Adrenal gland (tissue), 12 donors: ENCODE results near the gene CSH1. TPM values are rescaled to one million over a fixed set of nuclear protein-coding genes. Genes with fewer than 3 reads are reported as not detected.

ENCODE experiments used
- DNase-seq, 7 donors: peaks; one replicate each; pipeline ENCODE4 v3.0.0-alpha.2; 2019 to 2020
- H3K27ac ChIP-seq, 5 donors: fragments of 200-600 bp; sonication (generic) in 4 of 5; 1 replicate in 3 of 5; 2 replicates in 2 of 5; pipeline versions ENCODE4 v1.5.1 to v1.8.0; 2016 to 2020; ENCODE audit warnings: mild to moderate bottlenecking in 1 of 5
- H3K27me3 ChIP-seq: fragments of 200-600 bp; 2 replicates; pipeline ENCODE4 v1.8.0; 2021
- H3K36me3 ChIP-seq, 2 donors: fragments of 200-600 bp; replicated peaks in 1 of 2; 1 replicate in 1 of 2; 2 replicates in 1 of 2; pipeline versions ENCODE4 v1.5.1 to v1.8.0; 2018 to 2022
- H3K4me1 ChIP-seq, 2 donors: fragments of 200-600 bp; replicated peaks in 1 of 2; 1 replicate in 1 of 2; 2 replicates in 1 of 2; pipeline versions ENCODE4 v1.5.1 to v1.8.0; 2018 to 2021
- H3K4me3 ChIP-seq, 4 donors: fragments of 200-600 bp; sonication (generic) in 3 of 4; one replicate each; pipeline ENCODE4 v1.5.1; 2016 to 2018
- H3K9me3 ChIP-seq, 3 donors: fragments of 200-600 bp; sonication (generic) in 1 of 3; replicated peaks in 1 of 3; 1 replicate in 2 of 3; 2 replicates in 1 of 3; pipeline versions ENCODE4 v1.5.1 to v1.8.0; 2016 to 2021
- POLR2A ChIP-seq, 2 donors: fragments of 450-650 bp; IDR thresholded peaks; one replicate each; pipeline ENCODE4 v1.6.1; 2017; ENCODE audit warnings: antibody characterized with exemption in 2 of 2, mild to moderate bottlenecking in 2 of 2, moderate library complexity in 1 of 2
- WGBS, 4 donors: extraction: QIAGEN DNeasy Blood & Tissue Kit in 2 of 4; methylation state at CpG; one replicate each; pipeline versions ENCODE4 v1.1.5 to v1.1.7; 2013 to 2017; 5-methylcytosine and 5-hydroxymethylcytosine counted together
- intact Hi-C, 2 donors: fragments of 100-400 bp; cut with DNase I; formaldehyde crosslinking; loops; one replicate each; pipeline versions ENCODE4 v1.14.1 to v1.15.0; 2022 to 2023
- polyA plus RNA-seq, 3 donors: library from polyadenylated mRNA; stranded (reverse); fragments of 200-250 nt in 2 of 3; fragments of 350-450 nt in 1 of 3; fragmentation: Illumina TruSeq in 1 of 3; extraction: RNeasy Lipid Tissue Mini Kit (QIAGEN cat#74804) in 1 of 3; gene quantifications; one replicate each; pipeline ENCODE4 v1.2.3, GENCODE V29; 2013 to 2014
- total RNA-seq, 9 donors: library from RNA; depleted of rRNA in 4 of 9; stranded (reverse); fragments of >200 nt in 4 of 9; fragments of 120-200 nt in 1 of 9; fragmentation: NEBNext Ultra II Directional in 1 of 9; extraction: Animal tissue kit (Norgen Biotek cat#: 25700) in 1 of 9; gene quantifications; one replicate each; pipeline versions ENCODE4 v1.1.0 to v1.2.4, GENCODE V29; 2013 to 2023
- TF ChIP-seq, protein P1 (sequence below), 6 experiments: fragments of 450-650 bp in 4 of 6; fragments of 200-600 bp in 2 of 6; sonication (generic) in 1 of 6; IDR thresholded peaks; 1 replicate in 5 of 6; 2 replicates in 1 of 6; pipeline versions ENCODE4 v1.5.1 to v1.8.0; 2016 to 2021; ENCODE audit warnings: antibody characterized with exemption in 6 of 6, mild to moderate bottlenecking in 2 of 6, moderate library complexity in 1 of 6
- donor health status: healthy with polysubstance abuse.
- donor health status: Bipolar disorder and iron deficiency.
- donor health status: DM: yes; HTN: yes; CAD: no.
- donor health status: DM: no; HTN: no; CAD: no.
- donor health status: DM: no; HTN: no; CAD: no.
- donor health status: DM: yes; HTN: yes; CAD: no.

CSH1 gene
- total and polyA plus RNA-seq, 12 donors: 1.4 TPM; not detected in 11

DNA sequence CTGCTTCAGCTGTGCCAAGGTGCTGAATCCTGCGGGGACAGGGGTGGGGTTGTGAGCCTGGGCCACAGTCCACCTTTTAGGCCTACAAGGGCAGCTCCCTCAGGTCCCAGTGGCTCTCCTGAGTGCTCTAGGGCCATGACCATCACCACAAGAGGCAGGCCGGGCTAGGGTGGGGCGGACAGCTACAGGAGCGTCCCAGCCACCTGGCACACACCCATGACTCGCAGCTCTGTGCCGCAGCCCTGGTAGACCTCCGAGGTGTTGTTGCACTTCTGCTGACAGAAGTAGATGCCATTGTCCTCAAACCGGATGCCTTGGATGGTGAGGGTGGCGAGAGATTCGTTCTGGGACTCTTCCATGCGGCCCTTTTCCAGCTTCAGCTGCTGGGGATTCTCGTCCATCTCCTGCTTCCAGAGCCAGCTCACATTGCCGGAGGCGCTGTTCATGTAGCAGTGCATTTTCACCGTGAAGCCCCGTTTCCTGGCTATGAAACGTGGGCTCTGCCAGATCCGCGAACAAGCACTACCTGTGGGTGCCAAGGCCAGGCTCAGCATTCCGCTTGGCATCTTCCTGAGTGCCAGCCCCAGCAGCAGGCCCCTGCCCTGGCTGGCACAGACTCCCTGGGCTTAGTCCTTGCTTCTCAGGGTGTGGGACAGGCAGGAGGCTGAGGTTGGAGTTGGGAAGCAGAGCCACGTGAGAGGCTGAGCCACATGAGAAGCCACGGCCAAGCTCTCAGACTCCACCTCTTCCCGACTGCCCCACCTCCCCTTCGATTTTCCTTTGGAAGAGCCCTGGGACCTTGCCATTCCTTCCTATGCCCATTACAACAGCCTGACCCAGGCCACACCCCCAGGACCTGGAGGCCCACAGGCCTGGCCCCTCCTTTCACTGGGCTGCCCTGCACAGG, 33.7 kb upstream of the CSH1 start:
- no peaks in the 10 kb centered on the region for H3K27me3 ChIP-seq
- intact Hi-C loops: loop anchor here in 1 of 2 donors (10.0 kb wide), 2 partner anchors 75 to 205 kb away; partner anchors contain the start of gene ERN1
- DNase-seq: peak in 1 of 7 donors; percentile 27
- H3K9me3 ChIP-seq: no peaks in the 10 kb centered on the region
- peak overlapping the region in 1 of 5 donors; percentile 66 for H3K27ac ChIP-seq
- no peaks in the 10 kb centered on the region for H3K36me3 ChIP-seq
- H3K4me3 ChIP-seq: no peak overlapping the region
- no peak for TF ChIP-seq POLR2A (IDR thresholded peaks at IDR 0.05)
- TF ChIP-seq, protein P1, sequence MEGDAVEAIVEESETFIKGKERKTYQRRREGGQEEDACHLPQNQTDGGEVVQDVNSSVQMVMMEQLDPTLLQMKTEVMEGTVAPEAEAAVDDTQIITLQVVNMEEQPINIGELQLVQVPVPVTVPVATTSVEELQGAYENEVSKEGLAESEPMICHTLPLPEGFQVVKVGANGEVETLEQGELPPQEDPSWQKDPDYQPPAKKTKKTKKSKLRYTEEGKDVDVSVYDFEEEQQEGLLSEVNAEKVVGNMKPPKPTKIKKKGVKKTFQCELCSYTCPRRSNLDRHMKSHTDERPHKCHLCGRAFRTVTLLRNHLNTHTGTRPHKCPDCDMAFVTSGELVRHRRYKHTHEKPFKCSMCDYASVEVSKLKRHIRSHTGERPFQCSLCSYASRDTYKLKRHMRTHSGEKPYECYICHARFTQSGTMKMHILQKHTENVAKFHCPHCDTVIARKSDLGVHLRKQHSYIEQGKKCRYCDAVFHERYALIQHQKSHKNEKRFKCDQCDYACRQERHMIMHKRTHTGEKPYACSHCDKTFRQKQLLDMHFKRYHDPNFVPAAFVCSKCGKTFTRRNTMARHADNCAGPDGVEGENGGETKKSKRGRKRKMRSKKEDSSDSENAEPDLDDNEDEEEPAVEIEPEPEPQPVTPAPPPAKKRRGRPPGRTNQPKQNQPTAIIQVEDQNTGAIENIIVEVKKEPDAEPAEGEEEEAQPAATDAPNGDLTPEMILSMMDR (IDR thresholded peaks at IDR 0.05): no peak
- H3K4me1 ChIP-seq: no peaks in the 10 kb centered on the region
- 83 to 91% (median 87%) methylated on average over 11 to 24 of the region's 24 CpGs for WGBS, 4 donors

DNA sequence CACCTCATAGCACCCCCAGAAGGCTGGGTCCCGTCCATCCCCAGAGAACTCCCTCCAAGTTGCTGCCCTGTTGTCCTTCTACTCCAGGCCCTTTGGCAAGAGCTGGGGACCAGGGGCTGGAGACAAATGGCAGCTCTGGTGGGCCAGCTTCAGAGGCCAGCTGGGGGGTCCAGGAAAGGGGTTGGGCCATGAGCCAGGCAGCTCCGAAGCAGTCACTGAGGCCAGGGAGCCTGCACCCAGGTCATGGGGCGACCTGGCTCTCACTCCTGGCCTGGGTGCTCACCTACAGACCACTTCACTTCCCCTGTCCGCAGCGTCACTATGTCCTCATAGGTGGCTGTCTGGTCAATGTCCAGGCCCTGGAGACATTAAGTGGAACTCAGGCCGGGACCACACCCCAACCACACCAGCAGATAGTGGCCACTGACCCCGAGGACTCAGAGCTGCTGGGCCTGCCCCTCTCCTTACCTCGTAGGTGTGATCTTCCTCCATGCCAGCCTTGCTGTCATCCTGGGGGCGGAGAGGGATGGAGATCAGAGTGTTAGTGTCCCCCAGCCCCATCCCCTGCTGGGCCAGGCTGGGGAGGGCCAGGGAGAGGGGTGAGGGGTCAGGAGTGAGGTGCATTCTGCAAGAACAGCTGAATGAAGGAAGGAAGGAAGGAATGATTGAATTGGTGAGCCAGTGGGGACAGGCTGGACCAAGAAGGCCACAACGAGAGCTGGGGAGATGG, 32.8 kb upstream of the CSH1 start:
- WGBS, 4 donors: 89 to 94% (median 92%) methylated on average over 5 to 10 of the region's 10 CpGs
- no peak for TF ChIP-seq POLR2A (IDR thresholded peaks at IDR 0.05)
- TF ChIP-seq, protein P1 (IDR thresholded peaks at IDR 0.05): no peak

DNA sequence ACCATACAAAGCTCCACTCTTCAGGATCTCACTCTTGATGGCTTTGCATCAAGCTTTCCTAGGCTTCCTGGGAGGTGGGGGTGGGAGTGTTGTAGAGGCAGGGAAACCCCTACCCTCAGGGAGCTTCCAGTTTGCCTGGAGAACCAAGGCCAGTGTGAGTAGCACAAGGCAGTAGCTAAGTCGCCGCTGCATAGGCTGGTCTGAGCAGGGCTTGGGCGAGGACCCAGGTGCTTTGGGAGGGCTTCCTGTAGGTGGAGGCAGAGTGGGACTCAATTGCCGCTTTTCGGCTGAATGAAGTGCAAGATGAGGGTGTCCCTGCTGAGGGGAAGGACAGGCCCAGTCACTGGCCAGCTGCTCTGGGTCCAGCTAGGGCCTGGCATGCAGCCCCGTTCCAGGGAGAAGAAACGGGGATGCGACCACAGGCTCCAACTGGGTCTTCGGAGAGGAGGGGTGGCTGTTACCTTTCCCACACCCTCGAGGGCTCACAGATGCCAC, 31.8 kb upstream of the CSH1 start:
- H3K36me3 ChIP-seq: no peaks in the 10 kb centered on the region
- no peaks in the 10 kb centered on the region for H3K27me3 ChIP-seq
- TF ChIP-seq, protein P1 (IDR thresholded peaks at IDR 0.05): no peak
- TF ChIP-seq POLR2A (IDR thresholded peaks at IDR 0.05): no peak
- H3K9me3 ChIP-seq: no peaks in the 10 kb centered on the region
- H3K4me3 ChIP-seq: no peak overlapping the region
- intact Hi-C loops: loop anchor here in 1 of 2 donors (10.0 kb wide), 2 partner anchors 77 to 207 kb away; partner anchors contain the start of gene ERN1
- WGBS, 4 donors: 86 to 98% (median 95%) methylated on average over 8 to 10 of the region's 10 CpGs
- DNase-seq: no peak
- H3K27ac ChIP-seq: no peak overlapping the region
- H3K4me1 ChIP-seq: no peaks in the 10 kb centered on the region

More for the DNA sequence above, 32.8 kb upstream of the CSH1 start:
- H3K4me1 ChIP-seq: no peaks in the 10 kb centered on the region
- no peaks in the 10 kb centered on the region for H3K9me3 ChIP-seq
- no peak overlapping the region for H3K4me3 ChIP-seq
- intact Hi-C loops: loop anchor here in 1 of 2 donors (10.0 kb wide), 2 partner anchors 76 to 206 kb away; partner anchors contain the start of gene ERN1
- DNase-seq: no peak
- H3K27ac ChIP-seq: no peak overlapping the region
- H3K27me3 ChIP-seq: no peaks in the 10 kb centered on the region
- no peaks in the 10 kb centered on the region for H3K36me3 ChIP-seq
